Hepatocyte (in vitro differentiated cells): ENCODE data around the gene CELSR1. TPM values are rescaled to one million over a fixed set of nuclear protein-coding genes. Genes with fewer than 3 reads are reported as not detected.

ENCODE experiments used
- DNase-seq: peaks from one replicate; pipeline ENCODE4 v3.0.0-alpha.2; 2016; ENCODE audit warnings: low spot score
- H2AFZ ChIP-seq: fragments of 200-600 bp; sonication (generic); 2 replicates; pipeline ENCODE4 v1.6.0; 2016; ENCODE audit warnings: antibody characterized with exemption, mild to moderate bottlenecking
- H3K27ac ChIP-seq: fragments of 200-600 bp; sonication (generic); 2 replicates; pipeline ENCODE4 v1.5.1; 2016; ENCODE audit warnings: mild to moderate bottlenecking
- H3K27me3 ChIP-seq: fragments of 200-600 bp; sonication (generic); 2 replicates; pipeline ENCODE4 v1.6.1; 2016
- H3K36me3 ChIP-seq: fragments of 200-600 bp; sonication (generic); replicated peaks from 2 replicates; pipeline ENCODE4 v1.5.1; 2016; ENCODE audit warnings: low read depth; ENCODE audit not compliant: insufficient read depth
- H3K4me1 ChIP-seq: fragments of 200-600 bp; sonication (generic); 2 replicates; pipeline ENCODE4 v1.5.1; 2016; ENCODE audit warnings: mild to moderate bottlenecking, moderate library complexity; ENCODE audit not compliant: insufficient read depth
- H3K4me2 ChIP-seq: fragments of 200-600 bp; sonication (generic); 2 replicates; pipeline ENCODE4 v1.6.0; 2016
- H3K4me3 ChIP-seq: fragments of 200-600 bp; sonication (generic); 2 replicates; pipeline ENCODE4 v1.5.1; 2016; ENCODE audit warnings: mild to moderate bottlenecking
- H3K79me2 ChIP-seq: fragments of 200-600 bp; sonication (generic); 2 replicates; pipeline ENCODE4 v1.6.0; 2017; ENCODE audit warnings: mild to moderate bottlenecking
- H3K9me2 ChIP-seq: fragments of 200-600 bp; sonication (generic); replicated peaks from 2 replicates; pipeline ENCODE4 v1.6.0; 2017; ENCODE audit warnings: mild to moderate bottlenecking; ENCODE audit not compliant: insufficient read depth
- H3K9me3 ChIP-seq: fragments of 200-600 bp; sonication (generic); 2 replicates; pipeline ENCODE4 v1.5.1; 2016; ENCODE audit warnings: low read depth, mild to moderate bottlenecking
- H4K20me1 ChIP-seq: fragments of 200-600 bp; sonication (generic); 2 replicates; pipeline ENCODE4 v1.6.0; 2016; ENCODE audit warnings: mild to moderate bottlenecking; ENCODE audit not compliant: insufficient read depth, poor library complexity, severe bottlenecking
- CTCF ChIP-seq: fragments of 200-600 bp; sonication (generic); IDR thresholded peaks from 2 replicates; pipeline ENCODE4 v1.5.1; 2016; ENCODE audit warnings: antibody characterized with exemption, mild to moderate bottlenecking; ENCODE audit not compliant: poor library complexity
- EZH2 ChIP-seq: fragments of 200-600 bp; sonication (generic); IDR thresholded peaks from 2 replicates; pipeline ENCODE4 v1.6.1; 2016; ENCODE audit warnings: antibody characterized with exemption, mild to moderate bottlenecking, borderline replicate concordance
- EZH2phosphoT487 ChIP-seq: fragments of 200-600 bp; sonication (generic); IDR thresholded peaks from one replicate; pipeline ENCODE4 v1.6.1; 2018; ENCODE audit warnings: antibody characterized with exemption, mild to moderate bottlenecking, low read depth, moderate library complexity; ENCODE audit not compliant: unreplicated experiment, severe bottlenecking
- WGBS: methylation state at CpG from one replicate; pipeline ENCODE4 v1.1.6; 2016; ENCODE audit warnings: low lambda C conversion rate; ENCODE audit errors: missing lambda C conversion rate; 5-methylcytosine and 5-hydroxymethylcytosine counted together
- polyA plus RNA-seq: library from polyadenylated mRNA; unstranded; fragments of >200 nt; fragmentation: Nextera tagmentation; extraction: Ambion mirVana; gene quantifications from 2 replicates; pipeline ENCODE4 v1.2.1, GENCODE V29; 2016
- total RNA-seq: library from RNA; depleted of rRNA; stranded (reverse); fragments of >200 nt; gene quantifications from 2 replicates; pipeline ENCODE4 v1.2.3, GENCODE V29; 2014

Gene CELSR1
- total and polyA plus RNA-seq, 2 experiments from 2014 or later = 3.0 to 8.7 TPM

DNA sequence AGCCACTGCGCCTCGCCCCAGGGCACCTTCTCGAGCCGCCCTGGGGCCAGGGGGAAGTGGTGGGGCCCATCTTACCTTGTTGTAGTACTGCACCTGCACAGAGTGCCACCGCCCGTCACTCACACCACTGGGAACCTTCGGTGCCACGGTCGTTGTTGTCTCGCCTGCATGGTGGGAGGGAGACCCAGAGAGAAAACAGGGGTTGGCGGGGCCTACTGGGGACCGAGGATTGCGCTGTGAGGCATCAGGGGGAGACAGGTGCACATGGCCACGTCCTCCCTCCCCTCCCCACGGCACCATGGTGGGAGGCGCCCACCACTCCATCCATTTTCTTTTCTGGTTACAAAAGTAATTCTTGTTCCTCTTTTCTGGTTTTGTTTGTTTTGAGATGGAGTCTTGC, 104.1 kb downstream of the CELSR1 start:
- Histone ChIP-seq H3K4me3 (no peak overlapping the region), H2AFZ (no peak overlapping the region), H3K27ac (no peak overlapping the region), H3K9me3 (no peaks in the 10 kb centered on the region), H3K27me3 (no peaks in the 10 kb centered on the region), H3K4me2 (no peak overlapping the region), H3K36me3 (no peaks in the 10 kb centered on the region), H3K79me2 (no peaks in the 10 kb centered on the region), H4K20me1 (no peaks in the 10 kb centered on the region), H3K4me1 (peaks cover 14% of the 10 kb centered on the region), H3K9me2 (no peaks in the 10 kb centered on the region)
- no peak for TF ChIP-seq EZH2
- TF ChIP-seq EZH2phosphoT487 = no peak
- no peak for TF ChIP-seq CTCF
- DNase-seq = no peak
- 94% methylated on average over 10 of the region's 16 CpGs for WGBS

- Histone ChIP-seq H2AFZ (no peak overlapping the region), H3K79me2 (no peaks in the 10 kb centered on the region), H3K4me3 (no peak overlapping the region), H3K27me3 (no peaks in the 10 kb centered on the region), H3K27ac (no peak overlapping the region), H3K4me1 (peaks cover 14% of the 10 kb centered on the region), H3K36me3 (no peaks in the 10 kb centered on the region), H3K9me3 (no peaks in the 10 kb centered on the region), H4K20me1 (no peaks in the 10 kb centered on the region), H3K4me2 (no peak overlapping the region), H3K9me2 (no peaks in the 10 kb centered on the region)
- DNase-seq = no peak
- 92% methylated on average over 25 of the region's 25 CpGs for WGBS
- TF ChIP-seq EZH2phosphoT487 (no peak), CTCF (no peak), EZH2 (no peak)
Measured at GRCh38 chr22:46432164-46433068, 105.0 kb downstream of the CELSR1 start.

DNA sequence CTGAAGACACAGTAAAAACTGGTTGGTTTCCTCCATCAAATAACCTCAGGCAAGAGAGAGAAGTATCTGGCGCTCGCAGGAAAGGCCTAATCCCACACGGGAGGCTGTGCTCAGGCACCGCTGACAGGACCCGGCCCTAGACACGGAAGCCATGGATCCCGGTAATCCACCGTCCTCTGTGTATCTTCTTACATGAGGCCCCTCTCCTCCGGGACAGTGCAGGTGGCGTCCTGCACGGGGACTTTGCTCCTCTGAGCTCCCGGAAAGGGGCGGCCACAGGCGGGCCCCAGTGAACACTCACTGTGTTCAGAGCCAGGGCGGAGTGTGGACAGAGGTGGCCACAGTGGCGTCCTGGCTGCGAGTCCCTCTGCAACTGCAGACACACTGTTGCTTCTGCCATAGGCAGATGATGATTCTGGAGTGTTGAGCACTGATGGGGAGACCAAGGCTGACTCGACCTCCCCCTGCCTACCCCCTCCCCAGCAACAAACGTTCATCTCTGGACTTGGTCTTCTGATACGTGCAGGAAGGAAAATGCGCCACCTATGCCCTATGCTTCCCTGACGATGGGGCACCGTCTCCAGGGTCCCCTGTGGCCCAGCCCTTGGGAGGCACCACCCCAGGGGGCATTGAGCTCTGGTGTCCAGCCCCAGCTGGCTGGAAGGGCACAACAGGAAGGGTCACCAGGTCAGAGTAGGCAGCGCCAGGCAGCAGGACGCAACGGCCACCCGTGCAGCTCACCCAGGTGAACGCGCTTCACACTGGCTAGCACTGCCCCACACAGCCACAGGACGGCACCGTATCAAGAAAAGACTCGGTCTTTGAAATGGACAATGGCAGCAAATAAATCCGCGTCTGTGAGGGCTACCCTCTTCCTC, 106.2 kb downstream of the CELSR1 start:
- H3K4me3 ChIP-seq = no peak overlapping the region
- no peak for TF ChIP-seq EZH2
- no peak for TF ChIP-seq CTCF
- peak overlapping the region; percentile 24 for H2AFZ ChIP-seq
- H4K20me1 ChIP-seq = no peaks in the 10 kb centered on the region
- WGBS = 75% methylated on average over 33 of the region's 34 CpGs
- peak; percentile 80 for DNase-seq
- H3K27me3 ChIP-seq = no peaks in the 10 kb centered on the region
- H3K4me1 ChIP-seq = peaks cover 14% of the 10 kb centered on the region
- H3K4me2 ChIP-seq = peak overlapping the region; percentile 35
- peak overlapping the region; percentile 90 for H3K27ac ChIP-seq
- no peaks in the 10 kb centered on the region for H3K79me2 ChIP-seq
- H3K9me2 ChIP-seq = no peaks in the 10 kb centered on the region
- H3K9me3 ChIP-seq = no peaks in the 10 kb centered on the region
- H3K36me3 ChIP-seq = no peaks in the 10 kb centered on the region
